OCI-LY3 (cell line): Measurements from ENCODE around the gene TPRN.

ENCODE experiments used
- H2AFZ ChIP-seq: fragments of 200-600, 300-600 bp; shearing (Covaris generic); 2 replicates; pipeline ENCODE4 v1.6.0; 2014; ENCODE audit warnings: antibody characterized with exemption, low read depth, low read length
- H3K27ac ChIP-seq: fragments of 200-600, 300-600 bp; sonication (generic); 2 replicates; pipeline ENCODE4 v1.5.1; 2014; ENCODE audit warnings: mild to moderate bottlenecking, low read length, moderate library complexity, mixed read lengths
- H3K27me3 ChIP-seq: fragments of 200-600, 300-600 bp; sonication (generic); 2 replicates; pipeline ENCODE4 v1.6.1; 2014; ENCODE audit warnings: low read depth, low read length, mixed read lengths
- H3K36me3 ChIP-seq: fragments of 200-600, 300-600 bp; sonication (generic); replicated peaks from 2 replicates; pipeline ENCODE3; 2014; ENCODE audit warnings: low read depth, low read length, mixed read lengths
- H3K4me1 ChIP-seq: fragments of 300-600, 200-600 bp; sonication (generic); 2 replicates; pipeline ENCODE4 v1.6.1; 2014; ENCODE audit warnings: low read length, mixed read lengths
- H3K4me2 ChIP-seq: fragments of 200-600, 300-600 bp; sonication (generic); 2 replicates; pipeline ENCODE4 v1.6.1; 2014; ENCODE audit warnings: low read length, mixed read lengths
- H3K4me3 ChIP-seq: fragments of 300-600, 200-600 bp; sonication (generic); 2 replicates; pipeline ENCODE4 v1.5.1; 2014; ENCODE audit warnings: antibody characterized with exemption, mild to moderate bottlenecking, low read length, moderate library complexity
- H3K79me2 ChIP-seq: fragments of 300-600, 200-600 bp; shearing (Covaris generic); 2 replicates; pipeline ENCODE4 v1.6.1; 2014; ENCODE audit warnings: mild to moderate bottlenecking, low read length, mixed read lengths
- H3K9ac ChIP-seq: fragments of 300-600, 200-600 bp; shearing (Covaris generic); 2 replicates; pipeline ENCODE4 v1.6.0; 2014; ENCODE audit warnings: mild to moderate bottlenecking, low read length, moderate library complexity
- H3K9me3 ChIP-seq: fragments of 200-600, 300-600 bp; shearing (Covaris generic); 2 replicates; pipeline ENCODE4 v1.6.1; 2014; ENCODE audit warnings: low read length, mixed read lengths; ENCODE audit not compliant: insufficient read depth
- H4K20me1 ChIP-seq: fragments of 200-600, 300-600 bp; sonication (generic); 2 replicates; pipeline ENCODE4 v1.6.1; 2016; ENCODE audit warnings: low read length, mixed read lengths; ENCODE audit not compliant: insufficient read depth
- CTCF ChIP-seq: fragments of 200-600, 300-600 bp; sonication (generic); IDR thresholded peaks from 2 replicates; pipeline ENCODE4 v1.5.1; 2014; ENCODE audit warnings: antibody characterized with exemption, low read length, low read depth
- EZH2phosphoT487 ChIP-seq: fragments of 200-600 bp; shearing (Covaris generic); IDR thresholded peaks from 2 replicates; pipeline ENCODE4 v1.6.1; 2018; ENCODE audit warnings: antibody characterized with exemption, mixed run types, low read depth

Gene TPRN

GRCh38 chr9:137225699-137226331 lies 25.3 kb upstream of the TPRN start:
- no peak overlapping the region for H3K4me3 ChIP-seq

GRCh38 chr9:137224830-137225694 lies 24.5 kb upstream of the TPRN start, which contains the start of gene CYSRT1:
TSS of gene CYSRT1 (plus strand) at chr9:137225174. CDS start at chr9:137225622, 448 bp downstream.
- no peaks in the 10 kb centered on the region for H4K20me1 ChIP-seq
- peak within 1 kb of the TSS; percentile 93 for H3K4me2 ChIP-seq
- no peaks in the 10 kb centered on the region for H3K9me3 ChIP-seq
- H3K4me3 ChIP-seq = peak within 1 kb of the TSS; percentile 93
- peaks cover 15% of the 10 kb centered on the region for H3K4me1 ChIP-seq
- TF ChIP-seq CTCF = no peak
- TF ChIP-seq EZH2phosphoT487 = no peak
- H3K79me2 ChIP-seq = no peaks in the 10 kb centered on the region
- no peak within 1 kb of the TSS for H2AFZ ChIP-seq
- peak within 1 kb of the TSS; percentile 91 for H3K9ac ChIP-seq
- peak within 1 kb of the TSS; percentile 50; the same call in 1 of the 2 replicates for H3K27ac ChIP-seq
- H3K36me3 ChIP-seq = no peaks in the 10 kb centered on the region
- H3K27me3 ChIP-seq = no peaks in the 10 kb centered on the region

More at GRCh38 chr9:137225699-137226331, 25.3 kb upstream of the TPRN start:
- Histone ChIP-seq H3K36me3 (no peaks in the 10 kb centered on the region), H3K79me2 (no peaks in the 10 kb centered on the region), H3K27ac (no peak overlapping the region), H3K4me1 (peaks cover 15% of the 10 kb centered on the region), H3K27me3 (no peaks in the 10 kb centered on the region), H3K9me3 (no peaks in the 10 kb centered on the region), H3K4me2 (no peak overlapping the region), H4K20me1 (no peaks in the 10 kb centered on the region), H3K9ac (no peak overlapping the region), H2AFZ (no peak overlapping the region)
- TF ChIP-seq CTCF = no peak

- H3K9ac ChIP-seq = peak overlapping the region; percentile 91
- H3K4me1 ChIP-seq = peaks cover 15% of the 10 kb centered on the region
- H3K9me3 ChIP-seq = no peaks in the 10 kb centered on the region
- H2AFZ ChIP-seq = peak overlapping the region; percentile 13; the same call in 1 of the 2 replicates
- H3K36me3 ChIP-seq = no peaks in the 10 kb centered on the region
- H3K4me3 ChIP-seq = peak overlapping the region; percentile 93
- no peak for TF ChIP-seq CTCF
- no peak for TF ChIP-seq EZH2phosphoT487
- no peaks in the 10 kb centered on the region for H3K79me2 ChIP-seq
- peak overlapping the region; percentile 50 for H3K27ac ChIP-seq
- no peaks in the 10 kb centered on the region for H4K20me1 ChIP-seq
- peak overlapping the region; percentile 93 for H3K4me2 ChIP-seq
- no peaks in the 10 kb centered on the region for H3K27me3 ChIP-seq
Observed at GRCh38 chr9:137223078-137223970, 22.8 kb upstream of the TPRN start.
